Prostate gland (tissue), 2 donors: ENCODE results near the gene CIT.

Experiments
- POLR2A ChIP-seq: fragments of 450-650 bp; IDR thresholded peaks from one replicate; pipeline ENCODE4 v1.6.1; 2016; ENCODE audit warnings: antibody characterized with exemption, mild to moderate bottlenecking
- TF ChIP-seq, protein P1 (sequence below), 4 experiments: fragments of 200-600 bp in 2 of 4; fragments of 450-650 bp in 2 of 4; sonication (generic) in 2 of 4; IDR thresholded peaks; 1 replicate in 3 of 4; 2 replicates in 1 of 4; pipeline ENCODE4 v1.5.1; 2016 to 2019; ENCODE audit warnings: antibody characterized with exemption in 4 of 4, mild to moderate bottlenecking in 2 of 4, moderate library complexity in 2 of 4

DNA sequence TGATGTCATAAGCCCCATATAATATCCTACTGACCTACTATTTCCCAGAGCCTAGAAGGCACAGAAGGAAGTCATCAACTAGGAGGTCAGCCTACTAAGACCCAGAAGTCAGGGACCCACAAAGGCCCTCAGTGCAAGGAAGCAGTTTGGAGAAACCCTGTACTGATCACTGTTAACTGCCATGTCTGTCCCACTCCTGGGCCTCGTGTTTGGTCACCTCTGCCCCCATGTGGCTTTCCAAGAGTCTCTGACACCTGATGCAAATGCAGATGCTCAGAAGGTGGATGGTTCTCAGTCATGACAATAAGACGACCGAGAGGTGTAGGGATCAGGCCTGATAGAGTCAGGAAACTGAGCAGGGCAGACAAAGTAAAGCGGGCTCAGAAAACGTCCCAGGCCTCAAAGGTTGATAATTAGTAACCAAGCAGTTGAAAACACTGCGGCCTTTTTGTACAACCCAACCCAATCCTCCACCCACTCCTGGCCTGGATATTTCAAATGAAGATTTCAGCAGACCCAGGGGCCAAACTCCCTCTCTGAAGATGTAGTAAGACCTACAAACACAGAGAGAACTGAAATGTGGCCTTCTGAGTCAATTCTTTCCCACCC, 185.8 kb downstream of the CIT start:
- TF ChIP-seq, protein P1, sequence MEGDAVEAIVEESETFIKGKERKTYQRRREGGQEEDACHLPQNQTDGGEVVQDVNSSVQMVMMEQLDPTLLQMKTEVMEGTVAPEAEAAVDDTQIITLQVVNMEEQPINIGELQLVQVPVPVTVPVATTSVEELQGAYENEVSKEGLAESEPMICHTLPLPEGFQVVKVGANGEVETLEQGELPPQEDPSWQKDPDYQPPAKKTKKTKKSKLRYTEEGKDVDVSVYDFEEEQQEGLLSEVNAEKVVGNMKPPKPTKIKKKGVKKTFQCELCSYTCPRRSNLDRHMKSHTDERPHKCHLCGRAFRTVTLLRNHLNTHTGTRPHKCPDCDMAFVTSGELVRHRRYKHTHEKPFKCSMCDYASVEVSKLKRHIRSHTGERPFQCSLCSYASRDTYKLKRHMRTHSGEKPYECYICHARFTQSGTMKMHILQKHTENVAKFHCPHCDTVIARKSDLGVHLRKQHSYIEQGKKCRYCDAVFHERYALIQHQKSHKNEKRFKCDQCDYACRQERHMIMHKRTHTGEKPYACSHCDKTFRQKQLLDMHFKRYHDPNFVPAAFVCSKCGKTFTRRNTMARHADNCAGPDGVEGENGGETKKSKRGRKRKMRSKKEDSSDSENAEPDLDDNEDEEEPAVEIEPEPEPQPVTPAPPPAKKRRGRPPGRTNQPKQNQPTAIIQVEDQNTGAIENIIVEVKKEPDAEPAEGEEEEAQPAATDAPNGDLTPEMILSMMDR (IDR thresholded peaks at IDR 0.05) = no peak
- TF ChIP-seq POLR2A = no peak
